Measurements from ENCODE around the gene FTL.

- TF ChIP-seq CTCF (IDR thresholded peaks at IDR 0.05) (no peak), POLR2A (IDR thresholded peaks at IDR 0.05) (no peak)
These were observed 26.0 kb downstream of the FTL start for GRCh38 chr19:48991011-48991609.

Data from uterus (tissue), 2 donors.